ENCODE results near the gene IER5L.
"Not testable (repeated sequence)": the region's sequence is repeated elsewhere in the genome, so short reads cannot be mapped to it uniquely, and the experiment has no call there.

IER5L gene

DNA sequence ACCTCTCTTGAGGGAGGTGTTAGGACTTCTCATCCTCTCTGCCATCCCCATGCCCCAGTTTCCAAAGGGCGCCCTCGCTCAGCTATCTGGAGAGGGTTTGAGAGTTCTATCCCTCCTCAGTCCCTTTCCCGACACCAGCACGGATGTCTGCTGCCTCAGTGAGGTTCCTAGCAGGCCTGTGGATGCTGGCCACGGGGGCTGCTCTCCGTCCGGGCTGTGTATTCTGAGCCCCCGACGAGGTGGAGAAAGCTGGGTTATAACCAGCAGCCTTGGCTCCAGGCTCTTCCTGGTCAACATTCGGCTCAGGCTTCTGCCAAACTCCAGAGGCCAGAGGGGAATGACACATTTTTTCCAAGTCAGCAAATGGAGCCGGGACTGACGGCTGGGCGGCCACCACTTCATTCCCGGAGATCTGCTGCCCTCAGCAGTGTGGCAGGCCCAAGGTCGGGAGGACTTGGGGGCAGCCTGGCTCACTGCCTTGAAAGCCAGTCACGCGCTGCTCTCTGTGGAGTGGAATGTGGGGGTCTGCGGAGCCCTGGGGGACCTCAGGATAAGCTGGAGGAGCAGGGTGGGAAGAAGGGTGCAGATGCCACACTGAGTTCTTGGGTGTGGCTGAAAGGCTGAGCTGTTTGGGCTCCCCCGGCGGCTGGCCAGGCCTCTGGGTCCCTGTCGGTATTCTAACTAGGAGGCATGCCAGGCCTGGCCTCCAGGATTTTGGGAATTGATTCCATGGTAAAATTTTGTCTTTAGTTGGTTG, 39.4 kb downstream of the IER5L start:
- DNase-seq (ENCODE audit: low spot score) = no peak

- DNase-seq (ENCODE audit: low spot score) = no peak
Measured at GRCh38 chr9:129138144-129138462, 40.0 kb downstream of the IER5L start.

GRCh38 chr9:129137292-129138143, 40.5 kb downstream of the IER5L start:
- no peak for DNase-seq (ENCODE audit: low spot score)

GRCh38 chr9:129136446-129137035, 41.5 kb downstream of the IER5L start:
- DNase-seq (ENCODE audit: low spot score) = no peak

DNA sequence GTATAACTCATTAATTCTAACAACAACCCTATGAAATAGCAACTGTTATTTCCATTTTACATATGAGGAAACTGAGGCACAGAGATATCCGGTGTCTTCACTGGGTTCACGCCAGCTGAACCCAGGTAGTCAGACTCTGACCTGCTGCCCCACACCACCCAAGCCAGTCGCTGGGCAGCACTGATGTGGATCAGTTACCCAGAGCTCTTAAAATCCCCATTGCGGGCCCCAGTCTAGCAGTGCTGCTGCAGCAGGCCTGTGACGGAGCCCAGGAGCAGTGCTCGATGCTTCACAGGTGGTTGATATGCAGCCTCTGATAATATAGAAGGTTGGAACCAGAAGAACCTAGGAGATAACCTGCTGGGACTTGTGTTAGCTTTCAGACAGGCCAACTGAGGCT, 42.6 kb downstream of the IER5L start:
- DNase-seq (ENCODE audit: low spot score) = no peak

GRCh38 chr9:129133082-129133481, 45.0 kb downstream of the IER5L start:
- no peak for DNase-seq (ENCODE audit: low spot score)

- peak; percentile 93 for DNase-seq (ENCODE audit: low spot score)
Measured at GRCh38 chr9:129131300-129132145, 46.5 kb downstream of the IER5L start.

DNA sequence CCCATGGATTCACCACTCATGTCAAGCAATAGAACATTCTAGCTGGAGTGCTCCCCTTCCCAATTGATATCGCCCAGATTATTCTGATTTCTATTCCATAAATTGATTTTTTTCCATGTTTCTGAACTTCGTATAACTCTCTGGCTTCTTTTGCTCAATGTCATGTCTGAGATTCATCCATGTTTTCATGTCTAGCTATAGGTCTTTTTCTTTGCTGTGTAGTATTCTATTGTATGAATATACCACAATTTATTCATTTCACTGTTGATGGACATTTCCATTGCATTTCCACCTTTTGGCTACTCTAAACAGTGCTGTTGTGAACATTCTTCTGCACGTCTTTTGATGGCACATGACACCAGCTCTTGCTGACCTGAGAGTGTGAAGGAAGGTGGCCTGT, 47.3 kb downstream of the IER5L start:
- no peak for DNase-seq (ENCODE audit: low spot score)

GRCh38 chr9:129130271-129130670, 47.8 kb downstream of the IER5L start:
- DNase-seq (ENCODE audit: low spot score) = not testable (repeated sequence)

- no peak for DNase-seq (ENCODE audit: low spot score)
Measured at GRCh38 chr9:129128689-129129088, 49.4 kb downstream of the IER5L start.

DNA sequence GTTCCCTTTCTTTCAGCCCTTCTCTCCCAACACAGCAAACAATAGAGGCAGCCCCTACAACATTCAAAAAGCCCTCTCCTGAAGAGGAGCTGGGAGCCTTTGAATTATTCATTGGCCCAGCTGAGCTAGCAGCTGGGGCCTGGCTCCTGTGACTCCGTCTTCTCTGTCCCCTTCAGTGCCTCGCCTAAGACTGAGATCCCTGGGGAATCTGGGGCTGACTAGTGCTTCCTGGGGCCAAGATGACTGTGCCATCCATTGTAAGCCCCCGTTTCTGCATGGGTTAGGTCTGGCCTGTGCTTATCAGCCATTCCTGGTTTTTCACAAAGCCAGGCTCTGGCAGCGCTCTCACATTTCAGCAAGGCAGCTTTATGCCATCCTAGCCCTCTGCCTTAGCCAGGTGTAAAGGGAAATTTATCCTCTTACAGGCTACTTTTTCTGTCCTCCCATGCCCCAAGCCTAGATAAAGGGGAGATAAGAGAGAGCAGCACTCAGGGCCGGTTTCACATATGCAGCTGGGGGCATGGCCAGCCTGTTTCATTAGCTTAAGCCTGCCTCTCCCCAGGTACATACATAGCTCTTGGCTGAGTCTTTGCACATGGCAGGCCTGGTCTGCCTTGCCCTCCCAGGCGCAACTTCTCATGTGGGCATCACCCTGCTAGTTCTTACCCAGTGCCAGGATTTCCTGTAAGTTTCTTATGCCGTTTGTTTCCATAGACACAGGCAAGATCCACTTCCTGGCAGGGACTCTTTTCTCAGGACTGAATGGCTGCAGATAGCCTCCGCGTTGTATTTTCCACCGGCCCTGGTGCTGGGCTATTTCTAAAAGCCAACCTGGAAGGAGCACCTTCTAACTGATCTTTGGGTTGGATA, 51.1 kb downstream of the IER5L start:
- no peak for DNase-seq (ENCODE audit: low spot score)

Measured in HuH-7.5 (cell line).